HepG2 (cell line): ENCODE results near the gene ANKRD11. TPM values are rescaled to one million over a fixed set of nuclear protein-coding genes. Genes with fewer than 3 reads are reported as not detected.

Source experiments
- ATAC-seq: fragments of 200-7000 bp; cut with Tn5 transposase; 3 replicates; pipeline ENCODE4 v1.9.1; 2020; ENCODE audit warnings: mild to moderate bottlenecking, moderate library complexity
- BruUV-seq: library from RNA; stranded (reverse); fragments of 400-500 nt; replicated peaks from 2 replicates; lab custom pipeline; 2021; lab: Mats Ljungman, UMichigan
- CTCF ChIA-PET: fragments of 300-600 bp; formaldehyde crosslinking; extraction: SDS; loops from one replicate; lab custom pipeline; 2021; ENCODE audit warnings: low total read pairs, inconsistent platforms, low intra/inter-chr PET ratio; lab: Yijun Ruan, JAX
- POLR2A ChIA-PET: fragments of 350-600 bp; sonication (Branson Sonifier 250); formaldehyde crosslinking; loops from one replicate; lab custom pipeline; 2020; ENCODE audit warnings: antibody characterized with exemption, inconsistent platforms; lab: Yijun Ruan, JAX
- DNase-seq: peaks from one replicate; pipeline ENCODE4 v3.0.0-alpha.2; 2015; ENCODE audit warnings: low spot score
- FAIRE-seq: peaks from 3 replicates; lab custom pipeline; 2011; peaks lifted over from hg19 to GRCh38; lab: Jason Lieb, UNC
- H2AFZ ChIP-seq: one replicate; pipeline ENCODE4 v1.6.1; 2011; ENCODE audit warnings: low read length, inconsistent platforms
- H3K27ac ChIP-seq: fragments of 300-600 bp; 3 replicates; pipeline ENCODE4 v1.8.0; 2011; ENCODE audit warnings: mixed run types, mild to moderate bottlenecking, mixed read lengths, low read length, inconsistent platforms; ENCODE audit not compliant: insufficient read depth; ENCODE audit errors: extremely low read length
- H3K27me3 ChIP-seq, 2 experiments: fragments of 200-600 bp in 1 of 2; 2 replicates in 1 of 2; 3 replicates in 1 of 2; pipeline versions ENCODE4 v1.6.0 to v1.8.0; 2011; ENCODE audit warnings: low read length in 2 of 2, mild to moderate bottlenecking in 2 of 2, moderate library complexity in 2 of 2, inconsistent platforms in 1 of 2; ENCODE audit not compliant: insufficient read depth in 2 of 2, control insufficient read depth in 1 of 2
- H3K36me3 ChIP-seq, 2 experiments: fragments of 200-600 bp in 1 of 2; replicated peaks in 1 of 2; 2 replicates in 1 of 2; 3 replicates in 1 of 2; pipeline versions ENCODE4 v1.5.1 to v1.8.0; 2011; ENCODE audit warnings: low read length in 2 of 2, inconsistent platforms in 1 of 2; ENCODE audit not compliant: insufficient read depth in 2 of 2, control insufficient read depth in 1 of 2
- H3K4me1 ChIP-seq: 2 replicates; pipeline ENCODE4 v1.5.1; 2012; ENCODE audit warnings: low read length, inconsistent platforms; ENCODE audit not compliant: insufficient read depth
- H3K4me2 ChIP-seq: 2 replicates; pipeline ENCODE4 v1.6.0; 2011; ENCODE audit warnings: low read depth, low read length, inconsistent platforms
- H3K4me3 ChIP-seq, 3 experiments: fragments of 200-600 bp in 1 of 3; sonication (generic), shearing (Covaris generic) in 1 of 3; replicated peaks in 1 of 3; 2 replicates each; pipeline ENCODE4 v1.5.1; 2011 to 2016; ENCODE audit warnings: low read length in 3 of 3, inconsistent platforms in 2 of 3, low read depth in 2 of 3, mild to moderate bottlenecking in 2 of 3, control low read depth in 1 of 3, mixed read lengths in 1 of 3; ENCODE audit not compliant: insufficient read depth in 1 of 3
- H3K79me2 ChIP-seq: one replicate; pipeline ENCODE4 v1.6.1; 2011; ENCODE audit warnings: low read length, inconsistent platforms; ENCODE audit not compliant: insufficient read depth
- H3K9ac ChIP-seq: 2 replicates; pipeline ENCODE4 v1.6.0; 2011; ENCODE audit warnings: mild to moderate bottlenecking, low read depth, low read length, inconsistent platforms; ENCODE audit not compliant: insufficient read depth
- H3K9me3 ChIP-seq: 2 replicates; pipeline ENCODE4 v1.5.1; 2012; ENCODE audit warnings: mild to moderate bottlenecking, low read length
- H4K20me1 ChIP-seq: 2 replicates; pipeline ENCODE4 v1.6.0; 2011; ENCODE audit warnings: inconsistent platforms, mild to moderate bottlenecking, low read length, moderate library complexity; ENCODE audit not compliant: insufficient read depth
- BCL6 ChIP-seq: IDR thresholded peaks from 2 replicates; pipeline ENCODE4 v1.6.1; 2016; ENCODE audit warnings: missing genetic modification reagents, missing compliant biosample characterization
- BRF2 ChIP-seq: sonication (generic); formaldehyde crosslinking; IDR thresholded peaks from 2 replicates; pipeline ENCODE4 v1.8.1; 2022; ENCODE audit warnings: mild to moderate bottlenecking, missing genetic modification reagents
- KMT2A ChIP-seq: sonication (generic); formaldehyde crosslinking; IDR thresholded peaks from 2 replicates; pipeline ENCODE4 v1.4.0; 2020; ENCODE audit warnings: missing genetic modification reagents
- ONECUT2 ChIP-seq: sonication (generic); formaldehyde crosslinking; IDR thresholded peaks from 2 replicates; pipeline ENCODE4 v1.4.0; 2020; ENCODE audit warnings: missing genetic modification reagents
- RARA ChIP-seq: IDR thresholded peaks from 2 replicates; pipeline ENCODE4 v1.6.1; 2016; ENCODE audit warnings: missing genetic modification reagents, missing compliant biosample characterization
- SMAD3 ChIP-seq: sonication (generic); formaldehyde crosslinking; IDR thresholded peaks from 2 replicates; pipeline ENCODE4 v1.4.0; 2020; ENCODE audit warnings: missing genetic modification reagents
- SOX13 ChIP-seq, 3 experiments: fragments of 450-650 bp in 1 of 3; sonication (generic) in 1 of 3; formaldehyde crosslinking in 1 of 3; IDR thresholded peaks in 2 of 3; conservative IDR thresholded peaks in 1 of 3; 2 replicates each; pipeline versions ENCODE4 v1.5.0 to v1.6.1; 2016 to 2020; ENCODE audit warnings: antibody characterized with exemption in 1 of 3, mild to moderate bottlenecking in 1 of 3, missing compliant biosample characterization in 1 of 3, missing genetic modification reagents in 1 of 3, moderate library complexity in 1 of 3
- TFDP2 ChIP-seq: sonication (generic); formaldehyde crosslinking; IDR thresholded peaks from 2 replicates; pipeline ENCODE4 v1.4.0; 2020; ENCODE audit warnings: missing genetic modification reagents
- ZBTB39 ChIP-seq: sonication (generic); formaldehyde crosslinking; IDR thresholded peaks from 2 replicates; pipeline ENCODE4 v1.5.0; 2020; ENCODE audit warnings: missing genetic modification reagents
- ZNF335 ChIP-seq: sonication (generic); formaldehyde crosslinking; IDR thresholded peaks from 2 replicates; pipeline ENCODE4 v1.4.0; 2020; ENCODE audit warnings: missing genetic modification reagents
- ZNF556 ChIP-seq: sonication (generic); formaldehyde crosslinking; IDR thresholded peaks from 2 replicates; pipeline ENCODE4 v1.4.0; 2020; ENCODE audit warnings: mild to moderate bottlenecking, missing genetic modification reagents, borderline replicate concordance
- ZNF670 ChIP-seq: sonication (generic); formaldehyde crosslinking; IDR thresholded peaks from 2 replicates; pipeline ENCODE4 v1.8.0; 2022; ENCODE audit warnings: mild to moderate bottlenecking, missing genetic modification reagents, borderline replicate concordance
- WGBS: methylation state at CpG from one replicate; pipeline ENCODE4 v1.1.6; 2017; ENCODE audit warnings: low lambda C conversion rate; 5-methylcytosine and 5-hydroxymethylcytosine counted together
- in situ Hi-C: cut with HindIII; loops from 2 replicates; pipeline ENCODE4 v1.10.0; 2017; ENCODE audit warnings: low pct_unique_long_range_greater_than_20kb; ENCODE audit not compliant: extremely low pct_ligation_motif_present
- intact Hi-C: fragments of 100-400 bp; cut with micrococcal nuclease; formaldehyde crosslinking; loops from one replicate; pipeline ENCODE4 v1.10.0; 2022; ENCODE audit not compliant: unreplicated experiment
- polyA plus RNA-seq, 8 experiments: library from polyadenylated mRNA; depleted of rRNA in 3 of 8; stranded (reverse) in 7 of 8; unstranded in 1 of 8; fragments of >200 nt; fragmentation: Illumina TruSeq in 4 of 8; extraction: Trizol in 4 of 8; gene quantifications; 2 replicates each; pipeline versions ENCODE4 v1.2.1 to v1.2.3, GENCODE V29; 2011 to 2016; ENCODE audit warnings: low read depth in 4 of 8, missing spikeins in 1 of 8, mixed read lengths in 1 of 8; ENCODE audit not compliant: insufficient read depth in 1 of 8
- total RNA-seq, 5 experiments: library from RNA; depleted of rRNA; stranded (reverse); fragments of >200 nt; fragmentation: Illumina TruSeq; extraction: Trizol; gene quantifications; 2 replicates each; pipeline ENCODE4 v1.2.3, GENCODE V29; 2016; ENCODE audit warnings: low read depth in 1 of 5

ANKRD11 gene
- total and polyA plus RNA-seq, 2 of the 13 experiments (the other 11 are each of a cell fraction or from before 2014, with no cell fraction given): 21.4 to 38.4 TPM

GRCh38 chr16:89485701-89486246 lies 4.6 kb downstream of the ANKRD11 start:
- no peak for ATAC-seq
- WGBS: 12% methylated on average over 4 of the region's 4 CpGs
- H3K9me3 ChIP-seq: no peaks in the 10 kb centered on the region
- no TSS peak for BruUV-seq
- no peaks in the 10 kb centered on the region; a peak in 1 of 5 replicates for H3K27me3 ChIP-seq
- no peak for FAIRE-seq
- H2AFZ ChIP-seq: no peak overlapping the region
- peak overlapping the region; percentile 35 for H3K27ac ChIP-seq
- intact Hi-C loops: loop anchor here (5.0 kb wide), 1 partner anchor 43 kb away; no protein-coding TSS in a partner anchor
- H3K79me2 ChIP-seq: peaks cover 84% of the 10 kb centered on the region
- peak overlapping the region; percentile 51 for H3K4me2 ChIP-seq
- peaks cover 77% of the 10 kb centered on the region for H3K4me1 ChIP-seq
- H4K20me1 ChIP-seq: peaks cover 83% of the 10 kb centered on the region
- H3K4me3 ChIP-seq: peak overlapping the region in 2 of 3 experiments; percentile 11 to 13; a peak in 2 of 6 replicates
- no peak for DNase-seq
- H3K9ac ChIP-seq: peak overlapping the region; percentile 17; the same call in 1 of the 2 replicates
- in situ Hi-C loops: no loop called here
- ChIA-PET POLR2A (interaction anchor here (0.6 to 1.3 kb wide), 2 partner anchors 22 to 54 kb away, joined by 3 read pairs; partner anchors contain the start of gene SPG7), CTCF (no interaction called here)
- peaks cover 6 to 29% of the 10 kb centered on the region in 2 experiments; a peak in 4 of 5 replicates for H3K36me3 ChIP-seq
- TF ChIP-seq ZNF335 (CRISPR knock-in tag) (peak; percentile 60; the same call in 1 of the 2 replicates), ZNF556 (no peak), ZNF670 (CRISPR knock-in tag) (no peak), SOX13 (IDR thresholded peaks at IDR 0.05) (no peak), SOX13 (CRISPR knock-in tag; conservative IDR thresholded peaks at IDR 0.05 in 1 of 2, IDR thresholded peaks at IDR 0.05 in 1 of 2) (peak in 1 of 2 experiments; percentile 31; a peak in 1 of 4 replicates), KMT2A (CRISPR knock-in tag) (0 out of 2 replicates have a peak, but pooled peaks have one; percentile 13), BCL6 (0 out of 2 replicates have a peak, but pooled peaks have one; percentile 10), ONECUT2 (CRISPR knock-in tag) (peak; percentile 72; the same call in 1 of the 2 replicates), SMAD3 (peak; percentile 48; the same call in 1 of the 2 replicates), TFDP2 (CRISPR knock-in tag) (0 out of 2 replicates have a peak, but pooled peaks have one; percentile 19), BRF2 (0 out of 2 replicates have a peak, but pooled peaks have one; percentile 38), RARA (CRISPR knock-in tag) (peak; percentile 25; the same call in 1 of the 2 replicates), ZBTB39 (CRISPR knock-in tag) (no peak)
